Gastrocnemius medialis (tissue), 4 donors: ENCODE data around the gene FAM25G. TPM values are rescaled to one million over a fixed set of nuclear protein-coding genes. Genes with fewer than 3 reads are reported as not detected.

Experiments used
- ATAC-seq, 2 donors: fragments of 150-250 bp; one replicate each; pipeline ENCODE4 v1.9.1; 2016
- DNase-seq, 2 donors: peaks; one replicate each; pipeline ENCODE4 v3.0.0-alpha.2; 2019
- H3K27ac ChIP-seq, 4 donors: fragments of 200-600 bp; sonication (generic); 1 replicate in 1 of 4; 2 replicates in 3 of 4; pipeline ENCODE4 v1.5.1; 2016 to 2018; ENCODE audit warnings: mild to moderate bottlenecking in 2 of 4, moderate library complexity in 1 of 4
- H3K27me3 ChIP-seq, 3 donors: fragments of 200-600 bp; sonication (generic) in 2 of 3; 1 replicate in 1 of 3; 2 replicates in 2 of 3; pipeline versions ENCODE4 v1.5.1 to v1.6.0; 2016 to 2019; ENCODE audit warnings: mild to moderate bottlenecking in 1 of 3, moderate library complexity in 1 of 3
- H3K36me3 ChIP-seq, 2 donors: fragments of 200-600 bp; sonication (generic) in 1 of 2; one replicate each; pipeline ENCODE4 v1.5.1; 2017 to 2018
- H3K4me1 ChIP-seq, 2 donors: fragments of 200-600 bp; sonication (generic) in 1 of 2; one replicate each; pipeline ENCODE4 v1.5.1; 2016 to 2017; ENCODE audit warnings: mild to moderate bottlenecking in 2 of 2
- H3K4me3 ChIP-seq, 4 donors: fragments of 200-600 bp; sonication (generic) in 3 of 4; 1 replicate in 1 of 4; 2 replicates in 3 of 4; pipeline ENCODE4 v1.5.1; 2016 to 2019; ENCODE audit warnings: mild to moderate bottlenecking in 2 of 4
- H3K9me3 ChIP-seq, 3 donors: fragments of 200-600 bp; sonication (generic) in 2 of 3; 1 replicate in 1 of 3; 2 replicates in 2 of 3; pipeline ENCODE4 v1.5.1; 2016 to 2019
- POLR2A ChIP-seq, 2 donors: fragments of 450-650 bp; IDR thresholded peaks; one replicate each; pipeline ENCODE4 v1.6.1; 2017; ENCODE audit warnings: antibody characterized with exemption in 2 of 2, mild to moderate bottlenecking in 2 of 2, moderate library complexity in 2 of 2
- in situ Hi-C, 4 donors: fragments of 200-750 bp; cut with MboI; loops; one replicate each; pipeline versions ENCODE4 v1.15.0 to v1.8.0; 2017; ENCODE audit warnings: low sequenced_read_pairs in 4 of 4
- intact Hi-C: fragments of 100-400 bp; cut with DNase I; formaldehyde crosslinking; loops from one replicate; pipeline ENCODE4 v1.15.1; 2023; ENCODE audit warnings: low total_unique reads
- total RNA-seq, 4 donors: library from RNA; depleted of rRNA; stranded (reverse); fragments of >200 nt; gene quantifications; one replicate each; pipeline versions ENCODE4 v1.1.0 to v1.2.3, GENCODE V29; 2016
- TF ChIP-seq, protein P1 (sequence below), 5 experiments: fragments of 450-650 bp in 3 of 5; fragments of 200-600 bp in 2 of 5; sonication (generic) in 2 of 5; IDR thresholded peaks in 4 of 5; conservative IDR thresholded peaks in 1 of 5; 1 replicate in 4 of 5; 2 replicates in 1 of 5; pipeline ENCODE4 v1.5.1; 2016 to 2019; ENCODE audit warnings: antibody characterized with exemption in 5 of 5, mild to moderate bottlenecking in 3 of 5, moderate library complexity in 3 of 5

Gene FAM25G
- total RNA-seq, 4 donors from 2014 or later, result not detected

DNA sequence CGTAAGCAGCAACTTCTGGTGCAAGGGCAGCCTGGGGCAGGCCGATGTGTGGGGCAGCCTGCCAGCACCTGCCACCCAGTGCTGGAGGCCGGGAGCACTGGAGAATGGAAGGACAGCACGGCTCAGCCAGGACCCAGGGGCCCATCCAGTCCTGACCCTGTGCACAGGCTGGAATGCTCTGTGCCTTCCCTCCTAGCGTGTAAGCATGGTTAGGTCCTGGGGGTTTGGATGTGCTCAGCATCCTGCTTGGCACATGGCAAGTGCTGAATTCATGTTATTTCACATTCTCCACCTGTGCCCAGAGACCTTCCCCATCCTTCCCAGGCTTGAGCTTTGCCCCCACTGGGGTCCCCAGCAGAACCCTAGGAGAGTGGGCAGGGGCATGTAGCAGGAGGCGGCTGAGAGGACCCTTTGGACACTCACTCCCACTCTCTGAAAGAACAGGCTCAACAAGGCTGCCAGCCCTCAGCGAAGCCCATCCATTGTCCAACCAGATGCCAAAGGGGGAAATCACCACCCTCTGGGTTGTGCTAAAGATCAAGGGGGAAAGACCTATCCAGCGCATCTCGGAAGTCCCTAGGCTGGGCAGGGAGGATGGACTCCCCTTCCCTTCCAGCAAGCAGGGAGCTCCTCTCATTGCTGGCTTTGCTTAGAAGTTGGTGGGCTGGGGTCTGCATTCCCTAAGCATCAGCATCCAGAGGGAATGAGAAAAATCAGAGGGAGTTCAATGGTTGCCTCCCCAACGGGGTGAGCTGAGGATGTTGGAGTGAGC, 37.3 kb downstream of the FAM25G start:
- intact Hi-C loops (no loop called here), in situ Hi-C loops (no loop called here)
- no peak for DNase-seq
- Histone ChIP-seq H3K9me3 (no peaks in the 10 kb centered on the region), H3K36me3 (no peaks in the 10 kb centered on the region), H3K4me1 (no peaks in the 10 kb centered on the region), H3K27me3 (no peaks in the 10 kb centered on the region), H3K4me3 (no peak overlapping the region), H3K27ac (no peak overlapping the region)
- no peak for TF ChIP-seq POLR2A (IDR thresholded peaks at IDR 0.05)
- TF ChIP-seq, protein P1, sequence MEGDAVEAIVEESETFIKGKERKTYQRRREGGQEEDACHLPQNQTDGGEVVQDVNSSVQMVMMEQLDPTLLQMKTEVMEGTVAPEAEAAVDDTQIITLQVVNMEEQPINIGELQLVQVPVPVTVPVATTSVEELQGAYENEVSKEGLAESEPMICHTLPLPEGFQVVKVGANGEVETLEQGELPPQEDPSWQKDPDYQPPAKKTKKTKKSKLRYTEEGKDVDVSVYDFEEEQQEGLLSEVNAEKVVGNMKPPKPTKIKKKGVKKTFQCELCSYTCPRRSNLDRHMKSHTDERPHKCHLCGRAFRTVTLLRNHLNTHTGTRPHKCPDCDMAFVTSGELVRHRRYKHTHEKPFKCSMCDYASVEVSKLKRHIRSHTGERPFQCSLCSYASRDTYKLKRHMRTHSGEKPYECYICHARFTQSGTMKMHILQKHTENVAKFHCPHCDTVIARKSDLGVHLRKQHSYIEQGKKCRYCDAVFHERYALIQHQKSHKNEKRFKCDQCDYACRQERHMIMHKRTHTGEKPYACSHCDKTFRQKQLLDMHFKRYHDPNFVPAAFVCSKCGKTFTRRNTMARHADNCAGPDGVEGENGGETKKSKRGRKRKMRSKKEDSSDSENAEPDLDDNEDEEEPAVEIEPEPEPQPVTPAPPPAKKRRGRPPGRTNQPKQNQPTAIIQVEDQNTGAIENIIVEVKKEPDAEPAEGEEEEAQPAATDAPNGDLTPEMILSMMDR (IDR thresholded peaks at IDR 0.05 in 4 of 5, conservative IDR thresholded peaks at IDR 0.05 in 1 of 5), result no peak
- ATAC-seq, result no peak

DNA sequence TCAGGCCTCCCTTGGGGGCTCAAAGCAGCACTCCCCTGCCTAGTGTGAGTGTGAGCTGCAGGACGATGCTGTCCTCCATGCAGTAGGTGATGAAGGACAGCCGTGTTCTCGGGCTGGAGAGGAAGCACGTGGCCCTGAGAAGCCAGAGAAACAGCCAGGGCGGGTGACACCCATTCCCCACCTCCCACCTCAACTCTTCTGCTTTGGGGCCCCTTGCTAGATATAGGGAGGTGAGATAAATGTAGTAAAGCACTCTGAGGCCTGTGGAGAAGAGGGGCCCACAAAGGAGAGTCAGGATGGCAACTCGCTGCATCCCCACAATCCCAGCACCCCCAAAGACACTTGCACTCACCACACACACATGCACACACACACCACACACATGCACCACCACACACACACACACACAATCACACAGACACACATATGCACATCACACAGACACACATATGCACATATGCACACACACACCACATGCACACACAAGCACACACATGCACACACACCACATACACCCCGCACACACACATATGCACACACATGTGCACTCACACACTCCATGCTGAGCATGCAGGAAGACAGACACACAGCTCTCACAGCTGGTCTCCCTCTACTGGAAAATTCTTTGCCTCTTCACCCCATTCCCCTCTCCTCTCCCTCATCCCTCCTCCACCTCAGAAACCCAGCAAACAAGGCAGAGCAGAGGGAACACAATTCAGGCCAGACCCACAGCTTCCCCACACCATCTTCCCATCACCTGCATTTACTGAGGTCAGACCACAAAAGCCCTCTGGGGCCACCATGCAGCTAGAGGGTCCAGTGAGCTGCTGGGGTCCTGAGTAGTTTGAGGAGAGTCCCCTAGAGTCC, 38.1 kb downstream of the FAM25G start:
- Histone ChIP-seq H3K36me3 (no peaks in the 10 kb centered on the region), H3K27ac (no peak overlapping the region), H3K27me3 (no peaks in the 10 kb centered on the region), H3K9me3 (no peaks in the 10 kb centered on the region), H3K4me3 (no peak overlapping the region), H3K4me1 (no peaks in the 10 kb centered on the region)
- intact Hi-C loops, result no loop called here
- DNase-seq (no peak), ATAC-seq (no peak)
- in situ Hi-C loops, result no loop called here
- TF ChIP-seq, protein P1 (IDR thresholded peaks at IDR 0.05 in 4 of 5, conservative IDR thresholded peaks at IDR 0.05 in 1 of 5), result no peak
- TF ChIP-seq POLR2A (IDR thresholded peaks at IDR 0.05), result no peak

DNA sequence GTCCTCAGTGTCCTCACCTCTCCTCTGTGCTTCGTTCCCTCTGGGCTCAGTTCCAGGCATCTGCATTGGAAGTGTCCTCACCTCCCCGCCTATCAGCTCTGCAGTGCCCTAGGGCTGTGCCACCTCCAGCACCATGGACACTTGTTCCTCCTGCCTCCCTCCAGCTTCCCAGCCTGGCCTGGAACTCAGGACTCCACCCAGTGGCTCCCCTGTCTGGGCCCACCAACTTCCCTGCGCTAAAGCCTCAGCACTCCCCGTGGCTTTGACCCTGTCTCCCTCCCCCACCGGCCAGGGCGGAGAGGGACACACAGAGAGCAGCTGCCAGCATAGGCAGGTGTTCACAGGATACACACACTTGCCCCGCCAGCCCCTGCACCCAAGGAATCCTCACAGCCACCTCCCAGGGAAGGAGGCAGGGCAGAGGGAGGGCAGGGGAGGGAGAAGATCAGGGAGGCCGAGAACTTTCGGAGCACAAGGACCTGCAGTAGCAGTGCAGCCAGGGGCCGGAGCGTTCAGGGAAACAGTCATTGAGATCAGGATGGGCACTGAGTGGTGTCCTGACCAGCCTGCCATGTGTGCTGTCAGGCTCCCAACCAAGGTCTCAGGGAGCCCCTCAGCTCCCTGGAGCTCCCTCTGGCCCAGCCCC, 38.9 kb downstream of the FAM25G start:
- Histone ChIP-seq H3K9me3 (no peaks in the 10 kb centered on the region), H3K27ac (no peak overlapping the region), H3K36me3 (no peaks in the 10 kb centered on the region), H3K4me1 (no peaks in the 10 kb centered on the region), H3K4me3 (no peak overlapping the region), H3K27me3 (no peaks in the 10 kb centered on the region)
- TF ChIP-seq, protein P1 (IDR thresholded peaks at IDR 0.05 in 4 of 5, conservative IDR thresholded peaks at IDR 0.05 in 1 of 5), result no peak
- TF ChIP-seq POLR2A (IDR thresholded peaks at IDR 0.05), result no peak
- in situ Hi-C loops, result no loop called here
- DNase-seq, result no peak
- intact Hi-C loops, result no loop called here
- no peak for ATAC-seq

DNA sequence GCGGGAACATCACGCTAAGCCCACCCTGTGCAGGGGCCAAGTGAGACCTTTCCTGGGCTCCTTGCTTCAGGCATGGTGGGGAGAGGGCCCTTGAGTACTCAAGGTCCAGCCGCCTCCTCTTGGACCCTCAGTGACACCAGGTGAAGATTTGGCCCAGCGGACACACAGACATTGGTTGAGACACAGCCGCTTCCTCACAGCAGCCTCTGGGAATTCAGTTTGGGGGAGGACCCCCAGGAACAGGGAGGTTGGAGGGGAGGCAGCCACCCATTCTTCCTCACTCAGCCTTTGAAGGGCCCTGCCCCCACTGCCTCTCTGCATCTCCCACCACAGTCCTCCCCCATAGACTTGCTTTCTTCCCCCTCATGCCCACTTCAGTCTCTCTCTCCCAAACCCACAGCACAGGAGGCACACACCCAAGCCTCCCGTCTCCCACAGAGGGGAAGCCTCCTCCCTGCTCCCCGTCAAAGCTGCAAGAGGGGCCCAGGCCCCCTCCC, 39.5 kb downstream of the FAM25G start:
- DNase-seq, result no peak
- intact Hi-C loops (no loop called here), in situ Hi-C loops (no loop called here)
- H3K27ac ChIP-seq, result no peak overlapping the region
- TF ChIP-seq, protein P1 (IDR thresholded peaks at IDR 0.05 in 4 of 5, conservative IDR thresholded peaks at IDR 0.05 in 1 of 5), result no peak
- TF ChIP-seq POLR2A (IDR thresholded peaks at IDR 0.05), result no peak
- H3K4me3 ChIP-seq, result no peak overlapping the region
- ATAC-seq, result no peak
- H3K9me3 ChIP-seq, result no peaks in the 10 kb centered on the region
- H3K4me1 ChIP-seq, result no peaks in the 10 kb centered on the region
- H3K36me3 ChIP-seq, result no peaks in the 10 kb centered on the region
- no peaks in the 10 kb centered on the region for H3K27me3 ChIP-seq
